HG03025 (cell line): ENCODE results near the gene CAMK1.

ENCODE experiments used
- ATAC-seq: cut with Tn5 transposase; IDR thresholded peaks from one replicate; pipeline ENCODE4 v1.9.1; 2021; ENCODE audit warnings: mild to moderate bottlenecking, moderate library complexity; ENCODE audit not compliant: unreplicated experiment, low FRiP score

CAMK1 gene

GRCh38 chr3:9745521-9745920, 24.2 kb downstream of the CAMK1 start:
- ATAC-seq: no peak

- no peak for ATAC-seq
These were observed 25.6 kb downstream of the CAMK1 start for GRCh38 chr3:9744162-9744561.

- no peak for ATAC-seq
These were observed 26.2 kb downstream of the CAMK1 start for GRCh38 chr3:9743548-9743947.

GRCh38 chr3:9742560-9742959, 27.2 kb downstream of the CAMK1 start:
- no peak for ATAC-seq

- ATAC-seq: no peak
These were observed 30.6 kb downstream of the CAMK1 start for GRCh38 chr3:9739181-9739580.

- ATAC-seq: no peak
These were observed 32.9 kb downstream of the CAMK1 start for GRCh38 chr3:9736831-9737230.

- no peak for ATAC-seq
These were observed 37.0 kb downstream of the CAMK1 start for GRCh38 chr3:9732740-9733115.

- peak; percentile 18 for ATAC-seq
These were observed 37.5 kb downstream of the CAMK1 start for GRCh38 chr3:9732080-9732739.

GRCh38 chr3:9731206-9732079, 38.3 kb downstream of the CAMK1 start, which contains the start of gene BRPF1:
Gene BRPF1, plus strand, starts transcription at chr3:9731735. Its CDS starts 2,406 bp downstream, at chr3:9734141.
- peak; percentile 86 for ATAC-seq

- peak; percentile 47 for ATAC-seq
These were observed 39.0 kb downstream of the CAMK1 start for GRCh38 chr3:9730657-9731205.

GRCh38 chr3:9729419-9729818, 40.3 kb downstream of the CAMK1 start:
- no peak for ATAC-seq

- no peak for ATAC-seq
These were observed 42.0 kb downstream of the CAMK1 start for GRCh38 chr3:9727743-9728142.

- no peak for ATAC-seq
These were observed 42.6 kb downstream of the CAMK1 start for GRCh38 chr3:9727041-9727595.

GRCh38 chr3:9725775-9726515, 43.8 kb downstream of the CAMK1 start:
- no peak for ATAC-seq

GRCh38 chr3:9721700-9722060, 48.1 kb downstream of the CAMK1 start:
- ATAC-seq: no peak

GRCh38 chr3:9721015-9721699, 48.6 kb downstream of the CAMK1 start:
- no peak for ATAC-seq

GRCh38 chr3:9718118-9718517, 51.6 kb downstream of the CAMK1 start:
- no peak for ATAC-seq

- no peak for ATAC-seq
These were observed 52.2 kb downstream of the CAMK1 start for GRCh38 chr3:9717563-9717962.

- no peak for ATAC-seq
These were observed 52.8 kb downstream of the CAMK1 start for GRCh38 chr3:9716801-9717555.
